PC-9 (cell line): ENCODE results near the gene DTNBP1.

ENCODE experiments used
- EZH2 ChIP-seq: fragments of 200-600 bp; sonication (generic); IDR thresholded peaks from 2 replicates; pipeline ENCODE4 v1.8.0; 2017; ENCODE audit warnings: antibody characterized with exemption, low read depth
- TF ChIP-seq, protein P1 (sequence below): fragments of 200-600 bp; sonication (generic); conservative IDR thresholded peaks from 2 replicates; pipeline ENCODE4 v1.6.1; 2017; ENCODE audit warnings: mixed run types, antibody characterized with exemption, mild to moderate bottlenecking, moderate library complexity

DNA sequence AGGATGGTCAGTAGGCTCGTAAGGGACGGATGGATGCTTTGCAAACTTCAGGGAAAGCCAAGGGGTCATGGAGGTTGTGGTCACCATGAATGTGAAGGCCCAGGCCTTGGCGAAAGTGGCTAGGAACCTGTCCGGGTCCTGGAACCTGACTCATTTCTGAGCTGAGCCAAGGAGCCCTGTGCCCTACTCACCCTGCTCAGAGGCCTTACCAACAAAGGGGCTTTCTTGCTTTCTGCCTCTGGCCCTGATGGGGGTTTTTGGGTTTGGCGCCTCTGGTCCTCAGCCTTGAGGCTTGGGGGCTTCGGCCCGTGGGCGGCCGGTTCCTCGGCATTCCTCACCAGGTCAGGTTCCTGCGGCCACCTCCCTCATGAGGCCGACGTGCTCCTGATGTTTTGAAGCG, 155.1 kb downstream of the DTNBP1 start:
- TF ChIP-seq, protein P1, sequence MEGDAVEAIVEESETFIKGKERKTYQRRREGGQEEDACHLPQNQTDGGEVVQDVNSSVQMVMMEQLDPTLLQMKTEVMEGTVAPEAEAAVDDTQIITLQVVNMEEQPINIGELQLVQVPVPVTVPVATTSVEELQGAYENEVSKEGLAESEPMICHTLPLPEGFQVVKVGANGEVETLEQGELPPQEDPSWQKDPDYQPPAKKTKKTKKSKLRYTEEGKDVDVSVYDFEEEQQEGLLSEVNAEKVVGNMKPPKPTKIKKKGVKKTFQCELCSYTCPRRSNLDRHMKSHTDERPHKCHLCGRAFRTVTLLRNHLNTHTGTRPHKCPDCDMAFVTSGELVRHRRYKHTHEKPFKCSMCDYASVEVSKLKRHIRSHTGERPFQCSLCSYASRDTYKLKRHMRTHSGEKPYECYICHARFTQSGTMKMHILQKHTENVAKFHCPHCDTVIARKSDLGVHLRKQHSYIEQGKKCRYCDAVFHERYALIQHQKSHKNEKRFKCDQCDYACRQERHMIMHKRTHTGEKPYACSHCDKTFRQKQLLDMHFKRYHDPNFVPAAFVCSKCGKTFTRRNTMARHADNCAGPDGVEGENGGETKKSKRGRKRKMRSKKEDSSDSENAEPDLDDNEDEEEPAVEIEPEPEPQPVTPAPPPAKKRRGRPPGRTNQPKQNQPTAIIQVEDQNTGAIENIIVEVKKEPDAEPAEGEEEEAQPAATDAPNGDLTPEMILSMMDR = no peak
- TF ChIP-seq EZH2 = no peak
